Measurements from ENCODE around the gene MBD3L3. TPM values are rescaled to one million over a fixed set of nuclear protein-coding genes. Genes with fewer than 3 reads are reported as not detected.
A peak's percentile ranks its signal among the peaks of the same experiment; 100 is the strongest.

The MBD3L3 gene
- total RNA-seq, 4 donors from 2014 or later = not detected

- in situ Hi-C loops (cut with MboI; ENCODE audit: low sequenced_read_pairs in 4 of 4) (no loop called here), intact Hi-C loops (cut with DNase I; ENCODE audit: low total_unique reads) (no loop called here)
- Histone ChIP-seq H3K27ac (no peak overlapping the region), H3K36me3 (peaks cover 6 to 74% of the 10 kb centered on the region in 2 donors), H3K9me3 (peaks cover 0 to 7% (median 3%) of the 10 kb centered on the region in 3 donors), H3K4me1 (peaks cover 7 to 9% of the 10 kb centered on the region in 2 donors), H3K27me3 (no peaks in the 10 kb centered on the region), H3K4me3 (no peak overlapping the region)
- no peak for TF ChIP-seq POLR2A (IDR thresholded peaks at IDR 0.05)
- no peak for TF ChIP-seq CTCF (IDR thresholded peaks at IDR 0.05 in 4 of 5, conservative IDR thresholded peaks at IDR 0.05 in 1 of 5)
- ATAC-seq (no peak), DNase-seq (no peak)
Measured at GRCh38 chr19:7072541-7072940, 14.1 kb upstream of the MBD3L3 start.

- in situ Hi-C loops (cut with MboI; ENCODE audit: low sequenced_read_pairs in 4 of 4) (no loop called here), intact Hi-C loops (cut with DNase I; ENCODE audit: low total_unique reads) (loop anchor here (1.0 kb wide), 1 partner anchor 29 kb away; no protein-coding TSS in a partner anchor)
- Histone ChIP-seq H3K4me3 (peak overlapping the region; percentile 82 to 99 (median 96)), H3K9me3 (no peaks in the 10 kb centered on the region), H3K27ac (peak overlapping the region; percentile 75 to 88 (median 83)), H3K4me1 (peaks cover 7 to 9% of the 10 kb centered on the region in 2 donors), H3K27me3 (no peaks in the 10 kb centered on the region), H3K36me3 (peaks cover 3 to 47% of the 10 kb centered on the region in 2 donors)
- DNase-seq = no peak
- no peak for TF ChIP-seq CTCF (IDR thresholded peaks at IDR 0.05 in 4 of 5, conservative IDR thresholded peaks at IDR 0.05 in 1 of 5)
- TF ChIP-seq POLR2A (IDR thresholded peaks at IDR 0.05) = no peak
- ATAC-seq = peak in 1 of 2 donors; percentile 7
Measured at GRCh38 chr19:7069904-7070226, 11.4 kb upstream of the MBD3L3 start.

GRCh38 chr19:7069042-7069903, 10.8 kb upstream of the MBD3L3 start, which contains the start of gene ZNF557:
Gene ZNF557 (plus strand): TSS chr19:7069703. CDS start chr19:7075075, 5,372 bp downstream.
- intact Hi-C loops (cut with DNase I; ENCODE audit: low total_unique reads) = loop anchor here (1.0 kb wide), 1 partner anchor 30 kb away; no protein-coding TSS in a partner anchor
- no peaks in the 10 kb centered on the region for H3K27me3 ChIP-seq
- peaks cover 7 to 9% of the 10 kb centered on the region in 2 donors for H3K4me1 ChIP-seq
- in situ Hi-C loops (cut with MboI; ENCODE audit: low sequenced_read_pairs in 4 of 4) = no loop called here
- peak; percentile 98 for DNase-seq
- peak within 1 kb of the TSS; percentile 75 to 88 (median 83) for H3K27ac ChIP-seq
- peaks cover 3 to 41% of the 10 kb centered on the region in 2 donors for H3K36me3 ChIP-seq
- peak within 1 kb of the TSS; percentile 82 to 99 (median 96) for H3K4me3 ChIP-seq
- H3K9me3 ChIP-seq = no peaks in the 10 kb centered on the region
- TF ChIP-seq CTCF (IDR thresholded peaks at IDR 0.05 in 4 of 5, conservative IDR thresholded peaks at IDR 0.05 in 1 of 5) = no peak
- peak; percentile 53 to 75 for TF ChIP-seq POLR2A (IDR thresholded peaks at IDR 0.05)
- ATAC-seq = peak; percentile 97

- DNase-seq (no peak), ATAC-seq (no peak)
- Histone ChIP-seq H3K27ac (peak overlapping the region; percentile 75 to 88 (median 83)), H3K36me3 (peaks cover 3 to 34% of the 10 kb centered on the region in 2 donors), H3K4me1 (peaks cover 7 to 9% of the 10 kb centered on the region in 2 donors), H3K4me3 (peak overlapping the region; percentile 26 to 99 (median 88)), H3K9me3 (no peaks in the 10 kb centered on the region), H3K27me3 (no peaks in the 10 kb centered on the region)
- intact Hi-C loops (cut with DNase I; ENCODE audit: low total_unique reads) (no loop called here), in situ Hi-C loops (cut with MboI; ENCODE audit: low sequenced_read_pairs in 4 of 4) (no loop called here)
- no peak for TF ChIP-seq POLR2A (IDR thresholded peaks at IDR 0.05)
- TF ChIP-seq CTCF (IDR thresholded peaks at IDR 0.05 in 4 of 5, conservative IDR thresholded peaks at IDR 0.05 in 1 of 5) = no peak
Measured at GRCh38 chr19:7068599-7068998, 10.1 kb upstream of the MBD3L3 start.

All from gastrocnemius medialis (tissue), 4 donors.